ENCODE results near the gene TIMP2. TPM values are rescaled to one million over a fixed set of nuclear protein-coding genes. Genes with fewer than 3 reads are reported as not detected.

Gene TIMP2
- total and polyA plus RNA-seq, 2 of the 13 experiments (the other 11 are each of a cell fraction or from before 2014, with no cell fraction given): 3.8 to 8.5 TPM

DNA sequence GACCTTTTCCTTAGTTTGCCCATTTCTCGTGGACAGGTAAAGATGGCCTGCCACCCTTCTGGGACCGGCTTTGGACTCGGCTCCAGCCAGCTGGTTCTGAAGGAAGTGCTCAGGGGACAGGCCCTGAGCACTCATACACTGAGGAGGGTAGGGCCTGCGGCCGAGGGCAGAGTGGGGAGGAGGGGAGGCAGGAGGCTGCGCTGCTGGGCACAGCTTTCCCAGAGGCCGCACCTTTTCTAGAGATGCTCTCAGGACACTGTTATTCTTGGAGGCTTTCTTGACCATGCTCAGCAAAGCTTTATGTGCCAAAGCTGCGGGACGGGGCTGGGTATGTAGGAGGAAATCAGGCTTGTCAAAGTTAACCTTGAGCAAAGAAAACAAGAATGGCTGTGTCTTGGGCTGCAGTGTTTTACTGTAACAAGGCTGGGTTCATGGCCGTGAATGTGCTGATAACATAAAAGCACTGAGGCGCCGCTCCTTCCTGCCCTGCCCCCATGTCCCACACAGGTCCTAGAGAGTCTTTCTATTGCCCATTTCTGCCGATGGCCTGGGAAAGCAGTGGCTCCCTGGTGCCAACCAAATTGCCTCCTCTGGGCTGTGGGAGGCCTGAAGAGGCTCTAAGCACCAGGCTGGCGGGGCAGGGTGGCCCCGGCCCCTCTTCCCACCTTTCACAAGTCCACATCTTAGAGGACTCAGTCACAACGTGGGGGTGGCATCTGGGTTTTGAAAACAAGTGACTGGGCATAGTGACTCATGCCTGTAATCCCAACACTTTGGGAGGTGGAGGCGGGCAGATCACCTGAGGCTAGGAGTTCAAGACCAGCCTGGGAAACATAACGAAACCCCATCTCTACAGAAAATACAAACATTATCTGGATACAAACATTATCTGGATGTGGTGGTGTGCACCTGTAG lies 22.3 kb upstream of the TIMP2 start (continued):
- TF ChIP-seq, protein P1, sequence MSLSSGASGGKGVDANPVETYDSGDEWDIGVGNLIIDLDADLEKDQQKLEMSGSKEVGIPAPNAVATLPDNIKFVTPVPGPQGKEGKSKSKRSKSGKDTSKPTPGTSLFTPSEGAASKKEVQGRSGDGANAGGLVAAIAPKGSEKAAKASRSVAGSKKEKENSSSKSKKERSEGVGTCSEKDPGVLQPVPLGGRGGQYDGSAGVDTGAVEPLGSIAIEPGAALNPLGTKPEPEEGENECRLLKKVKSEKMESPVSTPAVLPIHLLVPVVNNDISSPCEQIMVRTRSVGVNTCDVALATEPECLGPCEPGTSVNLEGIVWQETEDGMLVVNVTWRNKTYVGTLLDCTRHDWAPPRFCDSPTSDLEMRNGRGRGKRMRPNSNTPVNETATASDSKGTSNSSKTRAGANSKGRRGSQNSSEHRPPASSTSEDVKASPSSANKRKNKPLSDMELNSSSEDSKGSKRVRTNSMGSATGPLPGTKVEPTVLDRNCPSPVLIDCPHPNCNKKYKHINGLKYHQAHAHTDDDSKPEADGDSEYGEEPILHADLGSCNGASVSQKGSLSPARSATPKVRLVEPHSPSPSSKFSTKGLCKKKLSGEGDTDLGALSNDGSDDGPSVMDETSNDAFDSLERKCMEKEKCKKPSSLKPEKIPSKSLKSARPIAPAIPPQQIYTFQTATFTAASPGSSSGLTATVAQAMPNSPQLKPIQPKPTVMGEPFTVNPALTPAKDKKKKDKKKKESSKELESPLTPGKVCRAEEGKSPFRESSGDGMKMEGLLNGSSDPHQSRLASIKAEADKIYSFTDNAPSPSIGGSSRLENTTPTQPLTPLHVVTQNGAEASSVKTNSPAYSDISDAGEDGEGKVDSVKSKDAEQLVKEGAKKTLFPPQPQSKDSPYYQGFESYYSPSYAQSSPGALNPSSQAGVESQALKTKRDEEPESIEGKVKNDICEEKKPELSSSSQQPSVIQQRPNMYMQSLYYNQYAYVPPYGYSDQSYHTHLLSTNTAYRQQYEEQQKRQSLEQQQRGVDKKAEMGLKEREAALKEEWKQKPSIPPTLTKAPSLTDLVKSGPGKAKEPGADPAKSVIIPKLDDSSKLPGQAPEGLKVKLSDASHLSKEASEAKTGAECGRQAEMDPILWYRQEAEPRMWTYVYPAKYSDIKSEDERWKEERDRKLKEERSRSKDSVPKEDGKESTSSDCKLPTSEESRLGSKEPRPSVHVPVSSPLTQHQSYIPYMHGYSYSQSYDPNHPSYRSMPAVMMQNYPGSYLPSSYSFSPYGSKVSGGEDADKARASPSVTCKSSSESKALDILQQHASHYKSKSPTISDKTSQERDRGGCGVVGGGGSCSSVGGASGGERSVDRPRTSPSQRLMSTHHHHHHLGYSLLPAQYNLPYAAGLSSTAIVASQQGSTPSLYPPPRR (CRISPR knock-in tag; IDR thresholded peaks at IDR 0.05; ENCODE audit: borderline replicate concordance): 0 out of 2 replicates have a peak, but pooled peaks have one; percentile 17
- TF ChIP-seq TGIF2 (CRISPR knock-in tag; IDR thresholded peaks at IDR 0.05) (no peak), ZNF460 (CRISPR knock-in tag; IDR thresholded peaks at IDR 0.05; ENCODE audit: borderline replicate concordance) (no peak), MAF1 (CRISPR knock-in tag; IDR thresholded peaks at IDR 0.05; ENCODE audit: borderline replicate concordance) (0 out of 2 replicates have a peak, but pooled peaks have one; percentile 61), ZNF605 (CRISPR knock-in tag; IDR thresholded peaks at IDR 0.05) (no peak), AGO1 (IDR thresholded peaks at IDR 0.05; ENCODE audit: low read depth, low read length, poor library complexity, severe bottlenecking) (no peak), ZSCAN25 (CRISPR knock-in tag; IDR thresholded peaks at IDR 0.05) (no peak), SP140L (CRISPR knock-in tag; IDR thresholded peaks at IDR 0.05; ENCODE audit: borderline replicate concordance) (no peak), NCOA1 (CRISPR knock-in tag; IDR thresholded peaks at IDR 0.05) (no peak), NR2F6 (IDR thresholded peaks at IDR 0.05) (peak; percentile 47), NR2F6 (CRISPR knock-in tag; IDR thresholded peaks at IDR 0.05) (peak; percentile 65), PITX1 (CRISPR knock-in tag; IDR thresholded peaks at IDR 0.05) (no peak), HNRNPLL (IDR thresholded peaks at IDR 0.05; ENCODE audit: low read depth, low read length, poor library complexity, severe bottlenecking) (no peak), DMAP1 (CRISPR knock-in tag; IDR thresholded peaks at IDR 0.05) (no peak), RFX3 (CRISPR knock-in tag; IDR thresholded peaks at IDR 0.05) (no peak), IRX3 (CRISPR knock-in tag; IDR thresholded peaks at IDR 0.05; ENCODE audit: borderline replicate concordance, low read depth) (no peak)
- TF ChIP-seq, protein P2, sequence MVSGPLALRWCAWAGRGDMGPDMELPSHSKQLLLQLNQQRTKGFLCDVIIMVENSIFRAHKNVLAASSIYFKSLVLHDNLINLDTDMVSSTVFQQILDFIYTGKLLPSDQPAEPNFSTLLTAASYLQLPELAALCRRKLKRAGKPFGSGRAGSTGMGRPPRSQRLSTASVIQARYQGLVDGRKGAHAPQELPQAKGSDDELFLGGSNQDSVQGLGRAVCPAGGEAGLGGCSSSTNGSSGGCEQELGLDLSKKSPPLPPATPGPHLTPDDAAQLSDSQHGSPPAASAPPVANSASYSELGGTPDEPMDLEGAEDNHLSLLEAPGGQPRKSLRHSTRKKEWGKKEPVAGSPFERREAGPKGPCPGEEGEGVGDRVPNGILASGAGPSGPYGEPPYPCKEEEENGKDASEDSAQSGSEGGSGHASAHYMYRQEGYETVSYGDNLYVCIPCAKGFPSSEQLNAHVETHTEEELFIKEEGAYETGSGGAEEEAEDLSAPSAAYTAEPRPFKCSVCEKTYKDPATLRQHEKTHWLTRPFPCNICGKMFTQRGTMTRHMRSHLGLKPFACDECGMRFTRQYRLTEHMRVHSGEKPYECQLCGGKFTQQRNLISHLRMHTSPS (CRISPR knock-in tag; IDR thresholded peaks at IDR 0.05; ENCODE audit: low read depth): peak; percentile 89
- TF ChIP-seq, protein P3, sequence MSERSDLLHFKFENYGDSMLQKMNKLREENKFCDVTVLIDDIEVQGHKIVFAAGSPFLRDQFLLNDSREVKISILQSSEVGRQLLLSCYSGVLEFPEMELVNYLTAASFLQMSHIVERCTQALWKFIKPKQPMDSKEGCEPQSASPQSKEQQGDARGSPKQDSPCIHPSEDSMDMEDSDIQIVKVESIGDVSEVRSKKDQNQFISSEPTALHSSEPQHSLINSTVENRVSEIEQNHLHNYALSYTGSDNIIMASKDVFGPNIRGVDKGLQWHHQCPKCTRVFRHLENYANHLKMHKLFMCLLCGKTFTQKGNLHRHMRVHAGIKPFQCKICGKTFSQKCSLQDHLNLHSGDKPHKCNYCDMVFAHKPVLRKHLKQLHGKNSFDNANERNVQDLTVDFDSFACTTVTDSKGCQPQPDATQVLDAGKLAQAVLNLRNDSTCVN (CRISPR knock-in tag; IDR thresholded peaks at IDR 0.05; ENCODE audit: borderline replicate concordance): no peak; the same call in 1 of the 2 replicates
- TF ChIP-seq, protein P4, sequence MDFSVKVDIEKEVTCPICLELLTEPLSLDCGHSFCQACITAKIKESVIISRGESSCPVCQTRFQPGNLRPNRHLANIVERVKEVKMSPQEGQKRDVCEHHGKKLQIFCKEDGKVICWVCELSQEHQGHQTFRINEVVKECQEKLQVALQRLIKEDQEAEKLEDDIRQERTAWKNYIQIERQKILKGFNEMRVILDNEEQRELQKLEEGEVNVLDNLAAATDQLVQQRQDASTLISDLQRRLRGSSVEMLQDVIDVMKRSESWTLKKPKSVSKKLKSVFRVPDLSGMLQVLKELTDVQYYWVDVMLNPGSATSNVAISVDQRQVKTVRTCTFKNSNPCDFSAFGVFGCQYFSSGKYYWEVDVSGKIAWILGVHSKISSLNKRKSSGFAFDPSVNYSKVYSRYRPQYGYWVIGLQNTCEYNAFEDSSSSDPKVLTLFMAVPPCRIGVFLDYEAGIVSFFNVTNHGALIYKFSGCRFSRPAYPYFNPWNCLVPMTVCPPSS (IDR thresholded peaks at IDR 0.05): no peak
